ENCODE measurements around the gene FAM135A. TPM values are rescaled to one million over a fixed set of nuclear protein-coding genes. Genes with fewer than 3 reads are reported as not detected.
A peak's percentile ranks its signal among the peaks of the same experiment; 100 is the strongest.

Gene FAM135A
- total and polyA plus RNA-seq, 2 of the 13 experiments (the other 11 are each of a cell fraction or from before 2014, with no cell fraction given): 26.9 to 31.5 TPM

DNA sequence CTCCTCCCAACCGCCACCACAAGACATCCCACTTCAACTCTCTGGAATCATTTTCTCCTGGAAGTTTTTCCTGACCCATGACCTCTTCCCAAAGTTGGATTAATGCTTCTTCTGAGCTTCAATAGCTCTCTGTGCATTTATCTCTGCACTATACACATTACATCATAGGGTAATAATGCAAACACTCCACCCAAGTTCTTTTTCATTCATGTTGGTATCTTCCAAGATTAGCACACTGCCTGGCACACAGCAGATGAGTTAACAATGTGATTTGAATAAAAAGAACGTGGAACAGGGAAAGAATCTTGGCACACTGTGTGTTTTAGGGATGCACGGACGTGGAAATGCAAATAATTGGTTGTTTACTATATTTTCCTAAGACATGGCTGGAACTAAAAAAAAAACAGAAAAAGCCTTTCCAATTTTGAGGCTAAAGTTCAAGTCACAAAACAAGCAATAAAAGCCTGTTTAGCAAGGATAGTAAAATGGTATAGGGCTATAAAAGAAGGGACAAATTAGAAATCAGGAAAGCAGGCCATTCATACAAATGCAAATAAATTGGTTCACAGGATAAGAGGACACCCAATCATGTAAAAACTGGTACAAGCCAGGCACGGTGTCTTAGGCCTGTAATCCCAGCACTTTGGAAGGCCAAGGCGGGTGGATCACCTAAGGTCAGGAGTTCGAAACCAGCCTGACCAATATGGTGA, 1.6 kb upstream of the FAM135A start (continued):
- TF ChIP-seq KLF11 (CRISPR knock-in tag; IDR thresholded peaks at IDR 0.05): no peak
- no peak for TF ChIP-seq IRF2 (CRISPR knock-in tag; IDR thresholded peaks at IDR 0.05)
- no peak for TF ChIP-seq TERF1 (CRISPR knock-in tag; IDR thresholded peaks at IDR 0.05)
- TF ChIP-seq ZNF839 (CRISPR knock-in tag; IDR thresholded peaks at IDR 0.05; ENCODE audit: borderline replicate concordance): no peak
- no peak for TF ChIP-seq MED1 (CRISPR knock-in tag; IDR thresholded peaks at IDR 0.05)
- TF ChIP-seq ZNF296 (CRISPR knock-in tag; conservative IDR thresholded peaks at IDR 0.05): no peak
- TF ChIP-seq, protein P1, sequence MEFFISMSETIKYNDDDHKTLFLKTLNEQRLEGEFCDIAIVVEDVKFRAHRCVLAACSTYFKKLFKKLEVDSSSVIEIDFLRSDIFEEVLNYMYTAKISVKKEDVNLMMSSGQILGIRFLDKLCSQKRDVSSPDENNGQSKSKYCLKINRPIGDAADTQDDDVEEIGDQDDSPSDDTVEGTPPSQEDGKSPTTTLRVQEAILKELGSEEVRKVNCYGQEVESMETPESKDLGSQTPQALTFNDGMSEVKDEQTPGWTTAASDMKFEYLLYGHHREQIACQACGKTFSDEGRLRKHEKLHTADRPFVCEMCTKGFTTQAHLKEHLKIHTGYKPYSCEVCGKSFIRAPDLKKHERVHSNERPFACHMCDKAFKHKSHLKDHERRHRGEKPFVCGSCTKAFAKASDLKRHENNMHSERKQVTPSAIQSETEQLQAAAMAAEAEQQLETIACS (CRISPR knock-in tag; IDR thresholded peaks at IDR 0.05): no peak
- peak in 1 of 2 experiments; percentile 6; a peak in 1 of 4 replicates for TF ChIP-seq EP300 (IDR thresholded peaks at IDR 0.05; ENCODE audit: low read depth in 2 of 2, low read length in 2 of 2)
- TF ChIP-seq EP300 (CRISPR knock-in tag; IDR thresholded peaks at IDR 0.05; ENCODE audit: borderline replicate concordance): 0 out of 2 replicates have a peak, but pooled peaks have one; percentile 19
- TF ChIP-seq GATAD2A (CRISPR knock-in tag; IDR thresholded peaks at IDR 0.05): 0 out of 2 replicates have a peak, but pooled peaks have one; percentile 17
- no peak for TF ChIP-seq ZNF160 (CRISPR knock-in tag; IDR thresholded peaks at IDR 0.05)
- TF ChIP-seq, protein P2, sequence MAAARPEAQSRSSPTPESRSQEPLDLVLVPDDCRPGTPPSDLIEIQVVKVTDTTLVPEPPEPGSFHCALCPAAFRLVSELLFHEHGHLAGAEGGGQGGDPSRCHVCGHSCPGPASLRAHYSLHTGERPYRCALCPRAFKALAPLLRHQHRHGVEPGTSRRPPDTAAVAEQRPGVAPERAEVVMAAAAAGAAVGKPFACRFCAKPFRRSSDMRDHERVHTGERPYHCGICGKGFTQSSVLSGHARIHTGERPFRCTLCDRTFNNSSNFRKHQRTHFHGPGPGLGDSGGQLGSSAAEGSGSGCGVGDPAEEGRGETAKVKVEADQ (CRISPR knock-in tag; IDR thresholded peaks at IDR 0.05; ENCODE audit: borderline replicate concordance): no peak
- TF ChIP-seq, protein P3, sequence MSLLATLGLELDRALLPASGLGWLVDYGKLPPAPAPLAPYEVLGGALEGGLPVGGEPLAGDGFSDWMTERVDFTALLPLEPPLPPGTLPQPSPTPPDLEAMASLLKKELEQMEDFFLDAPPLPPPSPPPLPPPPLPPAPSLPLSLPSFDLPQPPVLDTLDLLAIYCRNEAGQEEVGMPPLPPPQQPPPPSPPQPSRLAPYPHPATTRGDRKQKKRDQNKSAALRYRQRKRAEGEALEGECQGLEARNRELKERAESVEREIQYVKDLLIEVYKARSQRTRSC (CRISPR knock-in tag; IDR thresholded peaks at IDR 0.05; ENCODE audit: low read depth): no peak
- no peak for TF ChIP-seq CEBPB (IDR thresholded peaks at IDR 0.05; ENCODE audit: borderline replicate concordance, low read depth, low read length)
- TF ChIP-seq, protein P4, sequence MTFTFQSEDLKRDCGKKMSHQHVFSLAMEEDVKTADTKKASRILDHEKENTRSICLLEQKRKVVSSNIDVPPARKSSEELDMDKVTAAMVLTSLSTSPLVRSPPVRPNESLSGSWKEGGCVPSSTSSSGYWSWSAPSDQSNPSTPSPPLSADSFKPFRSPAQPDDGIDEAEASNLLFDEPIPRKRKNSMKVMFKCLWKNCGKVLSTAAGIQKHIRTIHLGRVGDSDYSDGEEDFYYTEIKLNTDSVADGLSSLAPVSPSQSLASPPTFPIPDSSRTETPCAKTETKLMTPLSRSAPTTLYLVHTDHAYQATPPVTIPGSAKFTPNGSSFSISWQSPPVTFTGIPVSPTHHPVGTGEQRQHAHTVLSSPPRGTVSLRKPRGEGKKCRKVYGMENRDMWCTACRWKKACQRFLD (CRISPR knock-in tag; IDR thresholded peaks at IDR 0.05; ENCODE audit: borderline replicate concordance): no peak
- TF ChIP-seq ZNF326 (CRISPR knock-in tag; IDR thresholded peaks at IDR 0.05; ENCODE audit: borderline replicate concordance): no peak
- TF ChIP-seq BRD4 (CRISPR knock-in tag; IDR thresholded peaks at IDR 0.05): no peak
- TF ChIP-seq SAP130 (CRISPR knock-in tag; IDR thresholded peaks at IDR 0.05; ENCODE audit: low read depth): no peak
- TF ChIP-seq ASH2L (IDR thresholded peaks at IDR 0.05; ENCODE audit: insufficient read length, low read depth, low read length): no peak
